HCT116 (cell line): ENCODE results near the gene ASB15. TPM values are rescaled to one million over a fixed set of nuclear protein-coding genes. Genes with fewer than 3 reads are reported as not detected.

Source experiments
- ATAC-seq: fragments of 200-7000 bp; cut with Tn5 transposase; 2 replicates; pipeline ENCODE4 v1.9.1; 2020; ENCODE audit warnings: mild to moderate bottlenecking, moderate library complexity
- BruUV-seq: library from RNA; stranded (reverse); fragments of 400-500 nt; replicated peaks from 2 replicates; lab custom pipeline; 2021; lab: Mats Ljungman, UMichigan
- CTCF ChIA-PET: fragments of 300-600 bp; sonication (Branson Sonifier 250); formaldehyde crosslinking; loops from one replicate; lab custom pipeline; 2021; ENCODE audit warnings: antibody characterized with exemption; lab: Charles Lee
- POLR2A ChIA-PET: fragments of 300-600, 350-600 bp; sonication (Branson Sonifier 250); formaldehyde crosslinking; loops from one replicate; lab custom pipeline; 2021; ENCODE audit warnings: antibody characterized with exemption; lab: Charles Lee
- RAD21 ChIA-PET, 2 experiments: fragments of 300-600 bp; sonication (Branson Sonifier 250); formaldehyde crosslinking; loops; one replicate each; lab custom pipeline; 2023; ENCODE audit warnings: low total read pairs in 2 of 2; ENCODE audit not compliant: uncharacterized antibody in 2 of 2, unreplicated experiment in 2 of 2, low non-redundant PET in 1 of 2; lab: Charles Lee
- DNase-seq: peaks from one replicate; pipeline ENCODE4 v3.0.0-alpha.2; 2010; ENCODE audit warnings: low read depth, low spot score
- H2AFZ ChIP-seq: fragments of 200-600 bp; shearing (Covaris generic), sonication (generic); 2 replicates; pipeline ENCODE4 v1.6.1; 2017; ENCODE audit warnings: low read depth, mixed run types, mixed read lengths, antibody characterized with exemption, low read length; ENCODE audit not compliant: poor library complexity, severe bottlenecking
- H3K27ac ChIP-seq: 2 replicates; pipeline ENCODE4 v1.5.1; 2012; ENCODE audit warnings: low read depth, low read length
- H3K27me3 ChIP-seq: fragments of 200-600 bp; sonication (generic); 2 replicates; pipeline ENCODE4 v1.6.1; 2016; ENCODE audit warnings: mixed run types, low read length, mixed read lengths; ENCODE audit not compliant: insufficient read depth
- H3K36me3 ChIP-seq, 2 experiments: fragments of 200-500 bp in 1 of 2; fragments of 200-600 bp in 1 of 2; sonication (Bioruptor generic) in 1 of 2; sonication (generic) in 1 of 2; 2 replicates each; pipeline versions ENCODE4 v1.5.1 to v1.6.1; 2014 to 2016; ENCODE audit warnings: low read length in 2 of 2, inconsistent platforms in 1 of 2, mixed read lengths in 1 of 2, mixed run types in 1 of 2; ENCODE audit not compliant: insufficient read depth in 2 of 2, control insufficient read depth in 1 of 2
- H3K4me1 ChIP-seq, 2 experiments: fragments of 200-600 bp in 1 of 2; sonication (generic) in 1 of 2; 2 replicates each; pipeline versions ENCODE4 v1.5.1 to v1.6.1; 2012 to 2017; ENCODE audit warnings: low read length in 2 of 2, inconsistent platforms in 1 of 2, mild to moderate bottlenecking in 1 of 2, mixed read lengths in 1 of 2, mixed run types in 1 of 2, moderate library complexity in 1 of 2; ENCODE audit not compliant: insufficient read depth in 2 of 2, control insufficient read depth in 1 of 2
- H3K4me2 ChIP-seq: fragments of 200-600 bp; sonication (generic); 2 replicates; pipeline ENCODE4 v1.6.1; 2017; ENCODE audit warnings: mixed run types, low read length, mixed read lengths
- H3K4me3 ChIP-seq, 2 experiments: fragments of 200-600 bp in 1 of 2; sonication (generic) in 1 of 2; replicated peaks in 1 of 2; 2 replicates each; pipeline ENCODE4 v1.5.1; 2011 to 2016; ENCODE audit warnings: low read length in 2 of 2, control low read depth in 1 of 2, low read depth in 1 of 2, mild to moderate bottlenecking in 1 of 2, mixed read lengths in 1 of 2, mixed run types in 1 of 2
- H3K79me2 ChIP-seq: fragments of 200-600 bp; sonication (generic); 2 replicates; pipeline ENCODE4 v1.6.1; 2017; ENCODE audit warnings: mild to moderate bottlenecking, mixed run types, low read length, moderate library complexity, mixed read lengths; ENCODE audit not compliant: insufficient read depth
- H3K9ac ChIP-seq: fragments of 200-600 bp; sonication (generic); 2 replicates; pipeline ENCODE4 v1.6.1; 2016; ENCODE audit warnings: low read length, mixed read lengths
- H3K9me2 ChIP-seq: fragments of 200-600 bp; sonication (generic), shearing (Covaris generic); 2 replicates; pipeline ENCODE4 v1.6.1; 2017; ENCODE audit warnings: mixed run types, mild to moderate bottlenecking, moderate library complexity; ENCODE audit not compliant: insufficient read depth
- H3K9me3 ChIP-seq, 2 experiments: fragments of 200-500 bp in 1 of 2; fragments of 200-600 bp in 1 of 2; sonication (Bioruptor generic) in 1 of 2; sonication (generic) in 1 of 2; 2 replicates each; pipeline ENCODE4 v1.6.1; 2014 to 2017; ENCODE audit warnings: low read length in 2 of 2, mixed read lengths in 2 of 2, inconsistent platforms in 1 of 2, low read depth in 1 of 2, mild to moderate bottlenecking in 1 of 2, mixed run types in 1 of 2, moderate library complexity in 1 of 2; ENCODE audit not compliant: control insufficient read depth in 1 of 2, insufficient read depth in 1 of 2
- H4K20me1 ChIP-seq: fragments of 200-600 bp; sonication (generic), shearing (Covaris generic); 2 replicates; pipeline ENCODE4 v1.6.1; 2017; ENCODE audit warnings: mixed run types, mild to moderate bottlenecking, moderate library complexity; ENCODE audit not compliant: insufficient read depth
- CBX3 ChIP-seq: IDR thresholded peaks from 2 replicates; pipeline ENCODE4 v1.6.1; 2012; ENCODE audit warnings: low read depth
- CEBPB ChIP-seq: IDR thresholded peaks from 2 replicates; pipeline ENCODE4 v1.6.1; 2012; ENCODE audit warnings: low read depth
- EGR1 ChIP-seq: IDR thresholded peaks from 2 replicates; pipeline ENCODE4 v1.6.1; 2012; ENCODE audit warnings: low read depth
- ELF1 ChIP-seq: IDR thresholded peaks from 2 replicates; pipeline ENCODE4 v1.6.1; 2012; ENCODE audit warnings: low read depth, borderline replicate concordance
- EZH2 ChIP-seq: fragments of 200-600 bp; sonication (generic); IDR thresholded peaks from 2 replicates; pipeline ENCODE4 v1.6.1; 2017; ENCODE audit warnings: antibody characterized with exemption, mixed run types
- FOSL1 ChIP-seq: IDR thresholded peaks from 2 replicates; pipeline ENCODE4 v1.6.1; 2012; ENCODE audit warnings: low read depth
- JUND ChIP-seq: IDR thresholded peaks from 2 replicates; pipeline ENCODE4 v1.6.1; 2012
- SIN3A ChIP-seq: IDR thresholded peaks from 2 replicates; pipeline ENCODE4 v1.6.1; 2012; ENCODE audit warnings: low read depth
- SP1 ChIP-seq: IDR thresholded peaks from 2 replicates; pipeline ENCODE4 v1.6.1; 2012; ENCODE audit warnings: low read depth
- SRF ChIP-seq: IDR thresholded peaks from 2 replicates; pipeline ENCODE4 v1.6.1; 2012; ENCODE audit warnings: low read depth
- TCF7L2 ChIP-seq: IDR thresholded peaks from 2 replicates; pipeline ENCODE4 v1.7.0; 2011; ENCODE audit warnings: borderline replicate concordance, inconsistent platforms; ENCODE audit not compliant: insufficient read depth, insufficient read length; ENCODE audit errors: extremely low read depth
- YY1 ChIP-seq: IDR thresholded peaks from 2 replicates; pipeline ENCODE4 v1.6.1; 2011; ENCODE audit warnings: low read length, low read depth, moderate library complexity, mild to moderate bottlenecking; ENCODE audit not compliant: insufficient replicate concordance; ENCODE audit errors: extremely low read depth
- ZFX ChIP-seq: fragments of 450-650 bp; IDR thresholded peaks from 2 replicates; pipeline ENCODE4 v1.6.1; 2017
- ZNF274 ChIP-seq: fragments of 200-500 bp; sonication (Bioruptor generic); IDR thresholded peaks from 2 replicates; pipeline ENCODE4 v1.6.1; 2014; ENCODE audit warnings: mild to moderate bottlenecking, low read depth, low read length, inconsistent platforms
- intact Hi-C: fragments of 100-400 bp; cut with micrococcal nuclease; formaldehyde crosslinking; loops from 2 replicates; pipeline ENCODE4 v1.10.0; 2022
- total RNA-seq: library from RNA; stranded (reverse); gene quantifications from one replicate; pipeline ENCODE4 v1.2.1, GENCODE V29; 2021; ENCODE audit not compliant: unreplicated experiment
- TF ChIP-seq, protein P1 (sequence below), 3 experiments: fragments of 200-600 bp in 1 of 3; sonication (generic) in 1 of 3; IDR thresholded peaks in 2 of 3; conservative IDR thresholded peaks in 1 of 3; 2 replicates each; pipeline ENCODE4 v1.5.1; 2012 to 2017; ENCODE audit warnings: low read depth in 2 of 3, low read length in 2 of 3, antibody characterized with exemption in 1 of 3, borderline replicate concordance in 1 of 3, control low read depth in 1 of 3, mild to moderate bottlenecking in 1 of 3, mixed read lengths in 1 of 3, mixed run types in 1 of 3, moderate library complexity in 1 of 3; ENCODE audit not compliant: insufficient read depth in 1 of 3
- TF ChIP-seq, protein P2 (sequence below): IDR thresholded peaks from 2 replicates; pipeline ENCODE4 v1.6.1; 2011; ENCODE audit warnings: mild to moderate bottlenecking, low read length, moderate library complexity; ENCODE audit not compliant: insufficient replicate concordance; ENCODE audit errors: extremely low read depth
- TF ChIP-seq, protein P3 (sequence below): IDR thresholded peaks from 2 replicates; pipeline ENCODE4 v1.6.1; 2012; ENCODE audit warnings: low read depth

Gene ASB15
- total RNA-seq, 1 experiment from 2014 or later, result not detected

- TF ChIP-seq, protein P1, sequence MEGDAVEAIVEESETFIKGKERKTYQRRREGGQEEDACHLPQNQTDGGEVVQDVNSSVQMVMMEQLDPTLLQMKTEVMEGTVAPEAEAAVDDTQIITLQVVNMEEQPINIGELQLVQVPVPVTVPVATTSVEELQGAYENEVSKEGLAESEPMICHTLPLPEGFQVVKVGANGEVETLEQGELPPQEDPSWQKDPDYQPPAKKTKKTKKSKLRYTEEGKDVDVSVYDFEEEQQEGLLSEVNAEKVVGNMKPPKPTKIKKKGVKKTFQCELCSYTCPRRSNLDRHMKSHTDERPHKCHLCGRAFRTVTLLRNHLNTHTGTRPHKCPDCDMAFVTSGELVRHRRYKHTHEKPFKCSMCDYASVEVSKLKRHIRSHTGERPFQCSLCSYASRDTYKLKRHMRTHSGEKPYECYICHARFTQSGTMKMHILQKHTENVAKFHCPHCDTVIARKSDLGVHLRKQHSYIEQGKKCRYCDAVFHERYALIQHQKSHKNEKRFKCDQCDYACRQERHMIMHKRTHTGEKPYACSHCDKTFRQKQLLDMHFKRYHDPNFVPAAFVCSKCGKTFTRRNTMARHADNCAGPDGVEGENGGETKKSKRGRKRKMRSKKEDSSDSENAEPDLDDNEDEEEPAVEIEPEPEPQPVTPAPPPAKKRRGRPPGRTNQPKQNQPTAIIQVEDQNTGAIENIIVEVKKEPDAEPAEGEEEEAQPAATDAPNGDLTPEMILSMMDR (IDR thresholded peaks at IDR 0.05 in 2 of 3, conservative IDR thresholded peaks at IDR 0.05 in 1 of 3; ENCODE audit: borderline replicate concordance in 1 of 3, insufficient read depth in 1 of 3, low read depth in 2 of 3, low read length in 2 of 3), result no peak
- TF ChIP-seq EGR1 (no peak), ELF1 (no peak), TCF7L2 (no peak)
- TF ChIP-seq, all 23 proteins: peak for 0
Measured at GRCh38 chr7:123600876-123601275, 745 bp upstream of the ASB15 start (continued).

DNA sequence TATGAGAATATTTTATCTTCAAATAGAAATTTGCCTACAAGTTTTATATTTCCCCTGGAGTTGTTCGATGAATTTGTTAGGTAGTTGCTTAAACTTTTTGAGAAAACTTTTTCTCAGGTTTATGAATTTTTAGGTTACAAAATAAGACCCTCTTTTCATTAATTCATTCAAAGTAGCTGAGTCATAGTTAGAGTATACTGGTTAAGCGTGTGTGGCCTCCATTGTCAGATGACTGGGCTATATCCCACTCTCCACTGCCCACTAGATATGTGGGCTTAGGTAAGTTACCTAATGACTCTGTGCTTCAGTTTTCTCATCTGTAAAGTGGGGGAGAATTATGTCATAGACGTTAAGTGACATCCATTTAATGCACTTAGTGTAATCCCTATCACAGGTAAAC, 1.0 kb downstream of the ASB15 start:
- ChIA-PET CTCF (no interaction called here), RAD21 (no interaction called here), POLR2A (no interaction called here)
- Histone ChIP-seq H3K4me1 (no peaks in the 10 kb centered on the region), H3K9ac (no peak overlapping the region), H3K4me3 (no peak overlapping the region), H3K27ac (no peak overlapping the region), H4K20me1 (no peaks in the 10 kb centered on the region), H3K36me3 (no peaks in the 10 kb centered on the region), H3K4me2 (no peak overlapping the region), H3K9me2 (no peaks in the 10 kb centered on the region; the same call in 1 of the 2 replicates), H2AFZ (no peak overlapping the region), H3K79me2 (no peaks in the 10 kb centered on the region), H3K27me3 (no peaks in the 10 kb centered on the region), H3K9me3 (no peaks in the 10 kb centered on the region)
- no peak for ATAC-seq
- BruUV-seq, result no TSS peak
- no peak for DNase-seq
- intact Hi-C loops, result no loop called here
- no peak for TF ChIP-seq JUND
- TF ChIP-seq, protein P2, sequence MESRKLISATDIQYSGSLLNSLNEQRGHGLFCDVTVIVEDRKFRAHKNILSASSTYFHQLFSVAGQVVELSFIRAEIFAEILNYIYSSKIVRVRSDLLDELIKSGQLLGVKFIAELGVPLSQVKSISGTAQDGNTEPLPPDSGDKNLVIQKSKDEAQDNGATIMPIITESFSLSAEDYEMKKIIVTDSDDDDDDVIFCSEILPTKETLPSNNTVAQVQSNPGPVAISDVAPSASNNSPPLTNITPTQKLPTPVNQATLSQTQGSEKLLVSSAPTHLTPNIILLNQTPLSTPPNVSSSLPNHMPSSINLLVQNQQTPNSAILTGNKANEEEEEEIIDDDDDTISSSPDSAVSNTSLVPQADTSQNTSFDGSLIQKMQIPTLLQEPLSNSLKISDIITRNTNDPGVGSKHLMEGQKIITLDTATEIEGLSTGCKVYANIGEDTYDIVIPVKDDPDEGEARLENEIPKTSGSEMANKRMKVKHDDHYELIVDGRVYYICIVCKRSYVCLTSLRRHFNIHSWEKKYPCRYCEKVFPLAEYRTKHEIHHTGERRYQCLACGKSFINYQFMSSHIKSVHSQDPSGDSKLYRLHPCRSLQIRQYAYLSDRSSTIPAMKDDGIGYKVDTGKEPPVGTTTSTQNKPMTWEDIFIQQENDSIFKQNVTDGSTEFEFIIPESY, result no peak
- no peak for TF ChIP-seq EZH2
- TF ChIP-seq, protein P3, sequence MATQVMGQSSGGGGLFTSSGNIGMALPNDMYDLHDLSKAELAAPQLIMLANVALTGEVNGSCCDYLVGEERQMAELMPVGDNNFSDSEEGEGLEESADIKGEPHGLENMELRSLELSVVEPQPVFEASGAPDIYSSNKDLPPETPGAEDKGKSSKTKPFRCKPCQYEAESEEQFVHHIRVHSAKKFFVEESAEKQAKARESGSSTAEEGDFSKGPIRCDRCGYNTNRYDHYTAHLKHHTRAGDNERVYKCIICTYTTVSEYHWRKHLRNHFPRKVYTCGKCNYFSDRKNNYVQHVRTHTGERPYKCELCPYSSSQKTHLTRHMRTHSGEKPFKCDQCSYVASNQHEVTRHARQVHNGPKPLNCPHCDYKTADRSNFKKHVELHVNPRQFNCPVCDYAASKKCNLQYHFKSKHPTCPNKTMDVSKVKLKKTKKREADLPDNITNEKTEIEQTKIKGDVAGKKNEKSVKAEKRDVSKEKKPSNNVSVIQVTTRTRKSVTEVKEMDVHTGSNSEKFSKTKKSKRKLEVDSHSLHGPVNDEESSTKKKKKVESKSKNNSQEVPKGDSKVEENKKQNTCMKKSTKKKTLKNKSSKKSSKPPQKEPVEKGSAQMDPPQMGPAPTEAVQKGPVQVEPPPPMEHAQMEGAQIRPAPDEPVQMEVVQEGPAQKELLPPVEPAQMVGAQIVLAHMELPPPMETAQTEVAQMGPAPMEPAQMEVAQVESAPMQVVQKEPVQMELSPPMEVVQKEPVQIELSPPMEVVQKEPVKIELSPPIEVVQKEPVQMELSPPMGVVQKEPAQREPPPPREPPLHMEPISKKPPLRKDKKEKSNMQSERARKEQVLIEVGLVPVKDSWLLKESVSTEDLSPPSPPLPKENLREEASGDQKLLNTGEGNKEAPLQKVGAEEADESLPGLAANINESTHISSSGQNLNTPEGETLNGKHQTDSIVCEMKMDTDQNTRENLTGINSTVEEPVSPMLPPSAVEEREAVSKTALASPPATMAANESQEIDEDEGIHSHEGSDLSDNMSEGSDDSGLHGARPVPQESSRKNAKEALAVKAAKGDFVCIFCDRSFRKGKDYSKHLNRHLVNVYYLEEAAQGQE, result no peak
- no peak for TF ChIP-seq EGR1
- no peak for TF ChIP-seq ELF1
- no peak for TF ChIP-seq CEBPB
- no peak for TF ChIP-seq FOSL1
- no peak for TF ChIP-seq ZNF274
- TF ChIP-seq ZFX, result no peak
- no peak for TF ChIP-seq YY1
- TF ChIP-seq SRF, result no peak
- no peak for TF ChIP-seq CBX3
- TF ChIP-seq TCF7L2, result no peak
- TF ChIP-seq SP1, result no peak
- no peak for TF ChIP-seq SIN3A
